ENCODE results near the gene RIOK3.
"Not testable (repeated sequence)": the region's sequence is repeated elsewhere in the genome, so short reads cannot be mapped to it uniquely, and the experiment has no call there.

RIOK3 gene

GRCh38 chr18:23451491-23451890 lies 1.6 kb upstream of the RIOK3 start:
- no peak for DNase-seq (ENCODE audit: low spot score)

GRCh38 chr18:23452347-23452727 lies 750 bp upstream of the RIOK3 start:
- no peak for DNase-seq (ENCODE audit: low spot score)

GRCh38 chr18:23453680-23454058 lies 582 bp downstream of the RIOK3 start:
- DNase-seq (ENCODE audit: low spot score) = peak; percentile 11

GRCh38 chr18:23456835-23457234 lies 3.7 kb downstream of the RIOK3 start:
- DNase-seq (ENCODE audit: low spot score) = no peak

GRCh38 chr18:23458830-23459529 lies 5.9 kb downstream of the RIOK3 start:
- DNase-seq (ENCODE audit: low spot score) = no peak

GRCh38 chr18:23459530-23459921 lies 6.4 kb downstream of the RIOK3 start:
- DNase-seq (ENCODE audit: low spot score) = no peak

- DNase-seq (ENCODE audit: low spot score) = peak; percentile 14
Observed at GRCh38 chr18:23460285-23461273, 7.5 kb downstream of the RIOK3 start.

- no peak for DNase-seq (ENCODE audit: low spot score)
Observed at GRCh38 chr18:23462876-23463275, 9.8 kb downstream of the RIOK3 start.

GRCh38 chr18:23468753-23469459 lies 15.8 kb downstream of the RIOK3 start:
- DNase-seq (ENCODE audit: low spot score) = no peak

GRCh38 chr18:23470620-23471387 lies 17.7 kb downstream of the RIOK3 start:
- no peak for DNase-seq (ENCODE audit: low spot score)

GRCh38 chr18:23471486-23471885 lies 18.4 kb downstream of the RIOK3 start:
- DNase-seq (ENCODE audit: low spot score) = no peak

GRCh38 chr18:23479829-23480505 lies 26.9 kb downstream of the RIOK3 start:
- DNase-seq (ENCODE audit: low spot score) = no peak

- DNase-seq (ENCODE audit: low spot score) = no peak
Observed at GRCh38 chr18:23484561-23485182, 31.6 kb downstream of the RIOK3 start.

GRCh38 chr18:23485386-23485785 lies 32.3 kb downstream of the RIOK3 start:
- DNase-seq (ENCODE audit: low spot score) = no peak

- peak; percentile 21 for DNase-seq (ENCODE audit: low spot score)
Observed at GRCh38 chr18:23487738-23488570, 34.9 kb downstream of the RIOK3 start.

- DNase-seq (ENCODE audit: low spot score) = not testable (repeated sequence)
Observed at GRCh38 chr18:23489586-23489985, 36.5 kb downstream of the RIOK3 start.

- no peak for DNase-seq (ENCODE audit: low spot score)
Observed at GRCh38 chr18:23493654-23494053, 40.6 kb downstream of the RIOK3 start.

GRCh38 chr18:23494992-23495391 lies 41.9 kb downstream of the RIOK3 start:
- DNase-seq (ENCODE audit: low spot score) = no peak

GRCh38 chr18:23495723-23496440 lies 42.8 kb downstream of the RIOK3 start:
- DNase-seq (ENCODE audit: low spot score) = no peak
